Adipocyte (in vitro differentiated cells): ENCODE results near the gene CASP4.
A peak's percentile ranks its signal among the peaks of the same experiment; 100 is the strongest.
"Not testable (repeated sequence)": the region's sequence is repeated elsewhere in the genome, so short reads cannot be mapped to it uniquely, and the experiment has no call there.

ENCODE experiments used
- DNase-seq: peaks from one replicate; pipeline ENCODE4 v3.0.0-alpha.2; 2015; ENCODE audit warnings: low read depth
- H3K27me3 ChIP-seq: replicated peaks from 2 replicates; pipeline ENCODE4 v1.7.0; 2013; ENCODE audit warnings: mild to moderate bottlenecking, low read length, moderate library complexity; ENCODE audit not compliant: control insufficient read depth, insufficient read depth
- H3K36me3 ChIP-seq: 2 replicates; pipeline ENCODE4 v1.7.0; 2013; ENCODE audit warnings: low read length, mild to moderate bottlenecking, moderate library complexity; ENCODE audit not compliant: control insufficient read depth, insufficient read depth, severe bottlenecking
- H3K4me1 ChIP-seq: 2 replicates; pipeline ENCODE4 v1.7.0; 2013; ENCODE audit warnings: mild to moderate bottlenecking, low read length, moderate library complexity; ENCODE audit not compliant: control insufficient read depth, insufficient read depth
- H3K4me3 ChIP-seq: 2 replicates; pipeline ENCODE4 v1.7.0; 2013; ENCODE audit warnings: mild to moderate bottlenecking, low read length, moderate library complexity
- H3K9ac ChIP-seq: 2 replicates; pipeline ENCODE4 v1.7.0; 2013; ENCODE audit warnings: mild to moderate bottlenecking, low read length, moderate library complexity
- H3K9me3 ChIP-seq: 2 replicates; pipeline ENCODE4 v1.7.0; 2013; ENCODE audit warnings: mild to moderate bottlenecking, low read length, moderate library complexity; ENCODE audit not compliant: control insufficient read depth

The CASP4 gene

GRCh38 chr11:104984808-104985207 lies 16.4 kb upstream of the CASP4 start:
- H3K9me3 ChIP-seq = peaks cover 9% of the 10 kb centered on the region
- H3K4me1 ChIP-seq = no peaks in the 10 kb centered on the region
- H3K27me3 ChIP-seq = no peaks in the 10 kb centered on the region
- no peak overlapping the region for H3K4me3 ChIP-seq
- H3K36me3 ChIP-seq = no peaks in the 10 kb centered on the region
- DNase-seq = no peak
- no peak overlapping the region for H3K9ac ChIP-seq

- Histone ChIP-seq H3K9me3 (peaks cover 13% of the 10 kb centered on the region), H3K4me1 (no peaks in the 10 kb centered on the region), H3K4me3 (no peak overlapping the region), H3K9ac (no peak overlapping the region), H3K27me3 (no peaks in the 10 kb centered on the region), H3K36me3 (no peaks in the 10 kb centered on the region)
- no peak for DNase-seq
Measured at GRCh38 chr11:104979839-104980238, 11.5 kb upstream of the CASP4 start.

GRCh38 chr11:104973616-104974015 lies 5.2 kb upstream of the CASP4 start:
- Histone ChIP-seq H3K36me3 (no peaks in the 10 kb centered on the region), H3K4me3 (no peak overlapping the region), H3K27me3 (no peaks in the 10 kb centered on the region), H3K9ac (no peak overlapping the region), H3K9me3 (peaks cover 34% of the 10 kb centered on the region), H3K4me1 (peaks cover 7% of the 10 kb centered on the region)
- DNase-seq = no peak

- H3K4me3 ChIP-seq, H3K4me1 ChIP-seq, H3K36me3 ChIP-seq, DNase-seq, H3K27me3 ChIP-seq, H3K9ac ChIP-seq: not testable (repeated sequence)
- H3K9me3 ChIP-seq = peaks cover 34% of the 10 kb centered on the region
Measured at GRCh38 chr11:104972924-104973323, 4.5 kb upstream of the CASP4 start.

- no peaks in the 10 kb centered on the region for H3K36me3 ChIP-seq
- H3K9me3 ChIP-seq = peaks cover 30% of the 10 kb centered on the region
- no peak overlapping the region for H3K4me3 ChIP-seq
- no peak overlapping the region for H3K9ac ChIP-seq
- H3K4me1 ChIP-seq = peaks cover 20% of the 10 kb centered on the region
- H3K27me3 ChIP-seq = no peaks in the 10 kb centered on the region
- DNase-seq = no peak
Measured at GRCh38 chr11:104970756-104971155, 2.4 kb upstream of the CASP4 start.

GRCh38 chr11:104968856-104969776 lies 742 bp upstream of the CASP4 start:
- peaks cover 20% of the 10 kb centered on the region for H3K9me3 ChIP-seq
- peaks cover 4% of the 10 kb centered on the region for H3K36me3 ChIP-seq
- peaks cover 22% of the 10 kb centered on the region for H3K4me1 ChIP-seq
- peak; percentile 54 for DNase-seq
- peak overlapping the region; percentile 88 for H3K9ac ChIP-seq
- H3K4me3 ChIP-seq = peak overlapping the region; percentile 91
- no peaks in the 10 kb centered on the region for H3K27me3 ChIP-seq

- Histone ChIP-seq H3K9me3 (peaks cover 16% of the 10 kb centered on the region), H3K4me3 (peak overlapping the region; percentile 91), H3K36me3 (peaks cover 10% of the 10 kb centered on the region), H3K27me3 (no peaks in the 10 kb centered on the region), H3K9ac (peak overlapping the region; percentile 88), H3K4me1 (peaks cover 22% of the 10 kb centered on the region)
- DNase-seq = peak; percentile 44
Measured at GRCh38 chr11:104967534-104968354, 630 bp downstream of the CASP4 start.

GRCh38 chr11:104965735-104966134 lies 2.6 kb downstream of the CASP4 start:
- no peaks in the 10 kb centered on the region for H3K27me3 ChIP-seq
- DNase-seq = no peak
- H3K9me3 ChIP-seq = peaks cover 9% of the 10 kb centered on the region
- peaks cover 22% of the 10 kb centered on the region for H3K4me1 ChIP-seq
- H3K9ac ChIP-seq = no peak overlapping the region
- no peak overlapping the region for H3K4me3 ChIP-seq
- peaks cover 18% of the 10 kb centered on the region for H3K36me3 ChIP-seq

- Histone ChIP-seq H3K27me3 (no peaks in the 10 kb centered on the region), H3K4me1 (peaks cover 20% of the 10 kb centered on the region), H3K36me3 (peaks cover 18% of the 10 kb centered on the region), H3K4me3 (no peak overlapping the region), H3K9ac (no peak overlapping the region), H3K9me3 (peaks cover 6% of the 10 kb centered on the region)
- no peak for DNase-seq
Measured at GRCh38 chr11:104964247-104964646, 4.1 kb downstream of the CASP4 start.

GRCh38 chr11:104962852-104963251 lies 5.5 kb downstream of the CASP4 start:
- DNase-seq = no peak
- H3K9me3 ChIP-seq = peaks cover 6% of the 10 kb centered on the region
- no peak overlapping the region for H3K4me3 ChIP-seq

GRCh38 chr11:104957280-104957679 lies 11.1 kb downstream of the CASP4 start:
- peak; percentile 30 for DNase-seq
- no peak overlapping the region for H3K9ac ChIP-seq
- H3K4me1 ChIP-seq = peaks cover 18% of the 10 kb centered on the region
- no peaks in the 10 kb centered on the region for H3K9me3 ChIP-seq
- H3K4me3 ChIP-seq = no peak overlapping the region
- H3K27me3 ChIP-seq = no peaks in the 10 kb centered on the region
- H3K36me3 ChIP-seq = peaks cover 34% of the 10 kb centered on the region

More at GRCh38 chr11:104962852-104963251, 5.5 kb downstream of the CASP4 start:
- H3K9ac ChIP-seq = no peak overlapping the region
- H3K36me3 ChIP-seq = peaks cover 18% of the 10 kb centered on the region
- H3K27me3 ChIP-seq = no peaks in the 10 kb centered on the region
- H3K4me1 ChIP-seq = peaks cover 15% of the 10 kb centered on the region
